Measurements from ENCODE around the gene PLA2G2C.

GRCh38 chr1:20126806-20127440, 59.4 kb downstream of the PLA2G2C start:
- TF ChIP-seq, protein P1, sequence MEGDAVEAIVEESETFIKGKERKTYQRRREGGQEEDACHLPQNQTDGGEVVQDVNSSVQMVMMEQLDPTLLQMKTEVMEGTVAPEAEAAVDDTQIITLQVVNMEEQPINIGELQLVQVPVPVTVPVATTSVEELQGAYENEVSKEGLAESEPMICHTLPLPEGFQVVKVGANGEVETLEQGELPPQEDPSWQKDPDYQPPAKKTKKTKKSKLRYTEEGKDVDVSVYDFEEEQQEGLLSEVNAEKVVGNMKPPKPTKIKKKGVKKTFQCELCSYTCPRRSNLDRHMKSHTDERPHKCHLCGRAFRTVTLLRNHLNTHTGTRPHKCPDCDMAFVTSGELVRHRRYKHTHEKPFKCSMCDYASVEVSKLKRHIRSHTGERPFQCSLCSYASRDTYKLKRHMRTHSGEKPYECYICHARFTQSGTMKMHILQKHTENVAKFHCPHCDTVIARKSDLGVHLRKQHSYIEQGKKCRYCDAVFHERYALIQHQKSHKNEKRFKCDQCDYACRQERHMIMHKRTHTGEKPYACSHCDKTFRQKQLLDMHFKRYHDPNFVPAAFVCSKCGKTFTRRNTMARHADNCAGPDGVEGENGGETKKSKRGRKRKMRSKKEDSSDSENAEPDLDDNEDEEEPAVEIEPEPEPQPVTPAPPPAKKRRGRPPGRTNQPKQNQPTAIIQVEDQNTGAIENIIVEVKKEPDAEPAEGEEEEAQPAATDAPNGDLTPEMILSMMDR (IDR thresholded peaks at IDR 0.05) = no peak
- no peak for TF ChIP-seq ZFX (IDR thresholded peaks at IDR 0.05; ENCODE audit: borderline replicate concordance)
